Measurements from ENCODE around the gene LRP1. TPM values are rescaled to one million over a fixed set of nuclear protein-coding genes. Genes with fewer than 3 reads are reported as not detected.
A peak's percentile ranks its signal among the peaks of the same experiment; 100 is the strongest.

Gene LRP1
- total RNA-seq, 1 donor from 2014 or later: 62.7 TPM

DNA sequence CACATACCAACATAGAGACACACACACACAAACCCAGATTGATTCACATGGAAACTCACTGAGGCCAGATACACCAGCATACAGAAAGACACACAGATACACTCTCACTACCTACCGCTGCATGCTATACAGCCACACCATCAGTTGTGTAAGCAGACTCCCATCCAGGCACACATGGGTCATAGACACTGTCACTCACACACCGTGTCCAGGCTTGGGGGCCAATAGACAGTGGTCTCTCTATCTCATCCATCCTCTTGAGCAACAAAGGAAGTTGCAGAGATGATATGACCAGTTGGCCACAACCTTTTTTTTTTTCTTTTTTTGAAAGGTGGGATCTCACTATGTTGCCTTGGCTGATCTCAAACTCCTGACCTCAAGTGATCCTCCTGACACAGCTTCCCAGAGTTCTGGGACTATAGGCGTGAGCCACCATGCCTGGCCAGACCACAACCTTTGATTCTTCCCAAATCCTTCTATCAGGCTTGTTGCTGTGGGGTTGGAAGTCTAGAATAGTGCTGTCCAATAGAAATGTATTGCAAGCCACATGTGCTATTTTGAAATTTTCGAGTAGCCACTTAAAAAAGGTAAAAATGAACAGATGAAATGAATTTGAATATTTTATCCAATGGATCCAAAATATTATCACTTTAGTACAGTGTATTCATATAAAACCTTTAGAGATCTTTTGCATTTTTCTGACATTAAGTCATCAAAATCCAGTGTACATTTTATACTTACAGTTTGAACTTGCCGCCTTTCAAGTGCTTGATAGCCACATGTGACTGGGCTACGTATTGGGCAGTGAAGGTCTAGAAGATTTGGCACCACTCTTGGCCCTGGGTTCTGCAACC lies 11.7 kb downstream of the LRP1 start:
- DNase-seq (ENCODE audit: low read depth, low spot score): no peak
- peaks cover 7% of the 10 kb centered on the region for H3K36me3 Mint-ChIP-seq (ENCODE audit: low read depth)
- H3K27me3 Mint-ChIP-seq (ENCODE audit: low read depth): no peaks in the 10 kb centered on the region
- H3K4me1 Mint-ChIP-seq: peaks cover 56% of the 10 kb centered on the region
- H3K27ac Mint-ChIP-seq (ENCODE audit: unreplicated experiment): no peak overlapping the region
- TF ChIP-seq, protein P1, sequence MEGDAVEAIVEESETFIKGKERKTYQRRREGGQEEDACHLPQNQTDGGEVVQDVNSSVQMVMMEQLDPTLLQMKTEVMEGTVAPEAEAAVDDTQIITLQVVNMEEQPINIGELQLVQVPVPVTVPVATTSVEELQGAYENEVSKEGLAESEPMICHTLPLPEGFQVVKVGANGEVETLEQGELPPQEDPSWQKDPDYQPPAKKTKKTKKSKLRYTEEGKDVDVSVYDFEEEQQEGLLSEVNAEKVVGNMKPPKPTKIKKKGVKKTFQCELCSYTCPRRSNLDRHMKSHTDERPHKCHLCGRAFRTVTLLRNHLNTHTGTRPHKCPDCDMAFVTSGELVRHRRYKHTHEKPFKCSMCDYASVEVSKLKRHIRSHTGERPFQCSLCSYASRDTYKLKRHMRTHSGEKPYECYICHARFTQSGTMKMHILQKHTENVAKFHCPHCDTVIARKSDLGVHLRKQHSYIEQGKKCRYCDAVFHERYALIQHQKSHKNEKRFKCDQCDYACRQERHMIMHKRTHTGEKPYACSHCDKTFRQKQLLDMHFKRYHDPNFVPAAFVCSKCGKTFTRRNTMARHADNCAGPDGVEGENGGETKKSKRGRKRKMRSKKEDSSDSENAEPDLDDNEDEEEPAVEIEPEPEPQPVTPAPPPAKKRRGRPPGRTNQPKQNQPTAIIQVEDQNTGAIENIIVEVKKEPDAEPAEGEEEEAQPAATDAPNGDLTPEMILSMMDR (conservative IDR thresholded peaks at IDR 0.05): no peak
- no peak overlapping the region for H3K4me3 Mint-ChIP-seq
- no peaks in the 10 kb centered on the region for H3K9me3 Mint-ChIP-seq

DNA sequence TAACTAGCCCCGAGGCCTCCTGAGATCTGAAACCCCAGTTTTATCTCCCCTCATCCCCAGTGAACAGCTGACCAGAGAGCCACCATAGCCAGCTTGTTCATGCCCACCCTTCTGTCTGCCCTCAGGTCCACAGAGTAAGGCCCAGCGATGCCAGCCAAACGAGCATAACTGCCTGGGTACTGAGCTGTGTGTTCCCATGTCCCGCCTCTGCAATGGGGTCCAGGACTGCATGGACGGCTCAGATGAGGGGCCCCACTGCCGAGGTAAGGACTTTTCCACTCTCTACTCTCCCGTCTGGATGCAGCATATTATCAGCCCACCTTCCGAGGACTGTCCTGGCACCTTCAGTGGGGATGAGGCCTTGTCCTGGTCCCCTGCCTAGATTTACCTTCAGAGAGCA lies 13.0 kb downstream of the LRP1 start:
- TF ChIP-seq, protein P1 (conservative IDR thresholded peaks at IDR 0.05): no peak
- no peak for DNase-seq (ENCODE audit: low read depth, low spot score)
- H3K4me3 Mint-ChIP-seq: no peak overlapping the region
- no peak overlapping the region for H3K27ac Mint-ChIP-seq (ENCODE audit: unreplicated experiment)
- peaks cover 50% of the 10 kb centered on the region for H3K4me1 Mint-ChIP-seq
- peaks cover 7% of the 10 kb centered on the region for H3K36me3 Mint-ChIP-seq (ENCODE audit: low read depth)
- no peaks in the 10 kb centered on the region for H3K9me3 Mint-ChIP-seq
- no peaks in the 10 kb centered on the region for H3K27me3 Mint-ChIP-seq (ENCODE audit: low read depth)

DNA sequence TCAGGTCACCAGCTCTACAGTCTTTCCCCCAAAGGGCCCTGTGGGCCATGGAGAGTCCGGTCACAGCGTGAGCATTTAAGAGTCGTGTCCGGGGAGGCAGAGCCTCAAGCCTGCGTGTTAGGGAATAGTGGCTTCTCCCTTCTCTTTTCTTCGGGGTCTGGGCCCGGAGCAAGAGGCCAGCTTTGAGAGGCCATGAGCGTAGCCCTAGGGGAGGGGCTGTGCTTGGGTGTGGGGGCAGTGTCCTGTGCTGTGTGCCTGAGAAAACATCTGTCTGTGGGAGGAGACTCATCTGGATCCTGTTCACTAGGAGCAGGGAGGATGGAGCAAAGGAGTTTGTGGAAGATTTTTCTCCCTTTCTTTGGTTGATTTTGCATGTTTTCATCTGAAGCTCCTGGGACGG lies 13.8 kb downstream of the LRP1 start:
- Mint-ChIP-seq H3K36me3 (ENCODE audit: low read depth) (peaks cover 7% of the 10 kb centered on the region), H3K4me1 (peaks cover 48% of the 10 kb centered on the region), H3K27me3 (ENCODE audit: low read depth) (no peaks in the 10 kb centered on the region)

DNA sequence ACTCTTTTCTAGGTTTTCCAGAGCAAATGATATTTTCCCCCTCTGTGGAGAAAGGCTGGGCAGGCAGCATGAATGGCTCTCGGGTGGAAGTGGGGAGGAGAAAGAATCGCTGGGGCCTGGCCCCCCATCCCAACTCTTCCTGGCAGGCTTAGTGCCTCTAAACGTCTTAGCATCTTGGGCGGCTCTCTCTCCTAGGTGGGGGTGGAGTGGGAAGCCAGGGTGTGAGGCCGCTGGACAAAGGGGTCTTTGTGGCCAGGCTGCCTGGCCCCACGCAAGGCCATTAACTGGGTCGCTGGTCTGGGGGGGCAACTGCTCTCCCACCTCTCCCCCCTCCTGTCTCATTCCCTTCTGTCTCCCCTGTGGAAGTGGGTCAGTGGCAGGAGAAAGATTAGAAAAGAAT lies 14.4 kb downstream of the LRP1 start:
- Mint-ChIP-seq H3K4me3 (no peak overlapping the region), H3K27me3 (ENCODE audit: low read depth) (no peaks in the 10 kb centered on the region), H3K4me1 (peaks cover 53% of the 10 kb centered on the region), H3K36me3 (ENCODE audit: low read depth) (peaks cover 7% of the 10 kb centered on the region), H3K9me3 (no peaks in the 10 kb centered on the region), H3K27ac (ENCODE audit: unreplicated experiment) (peak overlapping the region; percentile 81)
- TF ChIP-seq, protein P1 (conservative IDR thresholded peaks at IDR 0.05): no peak
- no peak for DNase-seq (ENCODE audit: low read depth, low spot score)

More for the DNA sequence above, 13.8 kb downstream of the LRP1 start:
- Mint-ChIP-seq H3K9me3 (no peaks in the 10 kb centered on the region), H3K27ac (ENCODE audit: unreplicated experiment) (peak overlapping the region; percentile 95), H3K4me3 (peak overlapping the region; percentile 21)
- no peak for DNase-seq (ENCODE audit: low read depth, low spot score)
- TF ChIP-seq, protein P1 (conservative IDR thresholded peaks at IDR 0.05): no peak

DNA sequence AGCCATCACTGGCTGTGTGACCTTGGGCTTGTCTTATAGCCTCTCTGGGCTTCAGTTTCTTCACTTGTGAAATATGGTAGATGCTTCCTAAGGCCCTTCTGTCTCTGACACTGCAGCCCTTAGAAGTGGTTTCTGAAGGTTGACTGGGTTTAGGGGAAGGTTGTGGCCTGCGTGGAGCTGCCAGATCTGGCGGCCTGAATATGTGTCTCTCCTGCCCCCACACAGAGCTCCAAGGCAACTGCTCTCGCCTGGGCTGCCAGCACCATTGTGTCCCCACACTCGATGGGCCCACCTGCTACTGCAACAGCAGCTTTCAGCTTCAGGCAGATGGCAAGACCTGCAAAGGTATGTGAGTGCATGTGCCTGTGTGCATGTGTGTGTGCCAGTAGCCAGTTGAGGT lies 15.2 kb downstream of the LRP1 start:
- TF ChIP-seq, protein P1 (conservative IDR thresholded peaks at IDR 0.05): no peak
- Mint-ChIP-seq H3K27ac (ENCODE audit: unreplicated experiment) (peak overlapping the region; percentile 81), H3K9me3 (no peaks in the 10 kb centered on the region), H3K4me1 (peaks cover 49% of the 10 kb centered on the region), H3K4me3 (no peak overlapping the region), H3K36me3 (ENCODE audit: low read depth) (peaks cover 7% of the 10 kb centered on the region), H3K27me3 (ENCODE audit: low read depth) (no peaks in the 10 kb centered on the region)
- no peak for DNase-seq (ENCODE audit: low read depth, low spot score)

Measured in neural crest cell (in vitro differentiated cells).